ENCODE data around the gene OAF.
"Not testable (repeated sequence)": the region's sequence is repeated elsewhere in the genome, so short reads cannot be mapped to it uniquely, and the experiment has no call there.

Gene OAF

GRCh38 chr11:120273956-120274355, 63.1 kb downstream of the OAF start:
- not testable (repeated sequence) for DNase-seq

GRCh38 chr11:120279502-120279901, 68.7 kb downstream of the OAF start:
- DNase-seq, result no peak
